Stimulated activated CD4-positive, alpha-beta T cell treated with anti-CD3 and anti-CD28 coated beads, Interleukin-2, amount 100 ng/mL, for 4 hours (primary cell): ENCODE data around the gene CAPN10.

Experiments
- DNase-seq: peaks from one replicate; pipeline ENCODE4 v3.0.0-alpha.2; 2020; ENCODE audit warnings: low read depth

CAPN10 gene

GRCh38 chr2:240563951-240564560, 22.5 kb upstream of the CAPN10 start:
- DNase-seq, result no peak

- no peak for DNase-seq
These were observed 21.8 kb upstream of the CAPN10 start for GRCh38 chr2:240564561-240565332.

GRCh38 chr2:240565333-240566202, 21.0 kb upstream of the CAPN10 start:
- DNase-seq, result peak; percentile 83

- peak; percentile 92 for DNase-seq
These were observed 20.1 kb upstream of the CAPN10 start for GRCh38 chr2:240566203-240567136.

GRCh38 chr2:240567137-240567871, 19.2 kb upstream of the CAPN10 start:
- DNase-seq, result no peak

GRCh38 chr2:240567872-240568677, 18.5 kb upstream of the CAPN10 start, which contains the start of gene RNPEPL1:
Gene RNPEPL1 (plus strand): TSS chr2:240568484. CDS start chr2:240568587, 103 bp downstream.
- DNase-seq, result no peak

- DNase-seq, result peak; percentile 52
These were observed 17.6 kb upstream of the CAPN10 start for GRCh38 chr2:240568678-240569522.

- no peak for DNase-seq
These were observed 17.0 kb upstream of the CAPN10 start for GRCh38 chr2:240569523-240569997.

- no peak for DNase-seq
These were observed 16.5 kb upstream of the CAPN10 start for GRCh38 chr2:240569998-240570530.

- DNase-seq, result no peak
These were observed 15.8 kb upstream of the CAPN10 start for GRCh38 chr2:240570531-240571313.

GRCh38 chr2:240571314-240571973, 15.1 kb upstream of the CAPN10 start:
- no peak for DNase-seq

- no peak for DNase-seq
These were observed 14.1 kb upstream of the CAPN10 start for GRCh38 chr2:240572141-240573031.

GRCh38 chr2:240573071-240573515, 13.4 kb upstream of the CAPN10 start:
- no peak for DNase-seq

GRCh38 chr2:240573516-240574385, 12.8 kb upstream of the CAPN10 start:
- no peak for DNase-seq
